ENCODE measurements around the gene CYP26A1.
A peak's percentile ranks its signal among the peaks of the same experiment; 100 is the strongest.
"Not testable (repeated sequence)": the region's sequence is repeated elsewhere in the genome, so short reads cannot be mapped to it uniquely, and the experiment has no call there.

Gene CYP26A1

GRCh38 chr10:93099670-93100069 lies 26.0 kb downstream of the CYP26A1 start:
- DNase-seq (ENCODE audit: low read depth): no peak
- TF ChIP-seq CTCF (IDR thresholded peaks at IDR 0.05; ENCODE audit: insufficient read depth, low read depth, low read length, missing control alignments): no peak
- H3K4me3 ChIP-seq (ENCODE audit: low read depth, low read length): no peak overlapping the region

GRCh38 chr10:93101148-93101547 lies 27.5 kb downstream of the CYP26A1 start:
- not testable (repeated sequence) for DNase-seq (ENCODE audit: low read depth); H3K4me3 ChIP-seq (ENCODE audit: low read depth, low read length)

- no peak overlapping the region for H3K4me3 ChIP-seq (ENCODE audit: low read depth, low read length)
- DNase-seq (ENCODE audit: low read depth): no peak
- no peak for TF ChIP-seq CTCF (IDR thresholded peaks at IDR 0.05; ENCODE audit: insufficient read depth, low read depth, low read length, missing control alignments)
Measured at GRCh38 chr10:93103953-93104352, 30.3 kb downstream of the CYP26A1 start.

GRCh38 chr10:93106631-93107072 lies 33.0 kb downstream of the CYP26A1 start:
- peak; percentile 49 for DNase-seq (ENCODE audit: low read depth)
- TF ChIP-seq CTCF (IDR thresholded peaks at IDR 0.05; ENCODE audit: insufficient read depth, low read depth, low read length, missing control alignments): no peak
- H3K4me3 ChIP-seq (ENCODE audit: low read depth, low read length): no peak overlapping the region

GRCh38 chr10:93110472-93111146 lies 36.9 kb downstream of the CYP26A1 start:
- peak; percentile 70 for DNase-seq (ENCODE audit: low read depth)
- H3K4me3 ChIP-seq (ENCODE audit: low read depth, low read length): no peak overlapping the region
- TF ChIP-seq CTCF (IDR thresholded peaks at IDR 0.05; ENCODE audit: insufficient read depth, low read depth, low read length, missing control alignments): no peak

- no peak overlapping the region for H3K4me3 ChIP-seq (ENCODE audit: low read depth, low read length)
- no peak for DNase-seq (ENCODE audit: low read depth)
- no peak for TF ChIP-seq CTCF (IDR thresholded peaks at IDR 0.05; ENCODE audit: insufficient read depth, low read depth, low read length, missing control alignments)
Measured at GRCh38 chr10:93113042-93113441, 39.3 kb downstream of the CYP26A1 start.

- TF ChIP-seq CTCF (IDR thresholded peaks at IDR 0.05; ENCODE audit: insufficient read depth, low read depth, low read length, missing control alignments): peak; percentile 71
- DNase-seq (ENCODE audit: low read depth): peak; percentile 81
- H3K4me3 ChIP-seq (ENCODE audit: low read depth, low read length): no peak overlapping the region
Measured at GRCh38 chr10:93115661-93116383, 42.1 kb downstream of the CYP26A1 start.
